Endothelial cell of umbilical vein (primary cell): ENCODE results near the gene METTL9. TPM values are rescaled to one million over a fixed set of nuclear protein-coding genes. Genes with fewer than 3 reads are reported as not detected.
A peak's percentile ranks its signal among the peaks of the same experiment; 100 is the strongest.

Experiments
- BruUV-seq: library from RNA; stranded (reverse); fragments of 400-500 nt; replicated peaks from 2 replicates; lab custom pipeline; 2021; lab: Mats Ljungman, UMichigan
- CTCF ChIA-PET: fragments of 300-600, 350-600 bp; sonication (Branson Sonifier 250); formaldehyde crosslinking; loops from one replicate; lab custom pipeline; 2021; ENCODE audit warnings: antibody characterized with exemption, inconsistent platforms; lab: Charles Lee
- POLR2A ChIA-PET: fragments of 300-600, 350-600 bp; sonication (Branson Sonifier 250); formaldehyde crosslinking; loops from one replicate; lab custom pipeline; 2021; ENCODE audit warnings: antibody characterized with exemption, inconsistent platforms; lab: Charles Lee
- DNase-seq: peaks from one replicate; pipeline ENCODE4 v3.0.0-alpha.2; 2011; ENCODE audit warnings: low read depth, low spot score
- FAIRE-seq: peaks from 2 replicates; lab custom pipeline; 2011; peaks lifted over from hg19 to GRCh38; lab: Jason Lieb, UNC
- H2AFZ ChIP-seq: 2 replicates; pipeline ENCODE4 v1.6.0; 2012; ENCODE audit warnings: low read depth, low read length, control low read depth, inconsistent platforms
- H3K27ac ChIP-seq: 2 replicates; pipeline ENCODE4 v1.5.1; 2011; ENCODE audit warnings: low read depth, mild to moderate bottlenecking, control low read depth, low read length, moderate library complexity; ENCODE audit not compliant: insufficient read depth
- H3K27me3 ChIP-seq, 2 experiments: 2 replicates each; pipeline versions ENCODE4 v1.6.0 to v1.6.1; 2011; ENCODE audit warnings: low read length in 2 of 2, mixed read lengths in 1 of 2; ENCODE audit not compliant: control insufficient read depth in 2 of 2, insufficient read depth in 2 of 2
- H3K36me3 ChIP-seq, 2 experiments: 2 replicates in 1 of 2; 3 replicates in 1 of 2; pipeline ENCODE4 v1.5.1; 2011; ENCODE audit warnings: low read length in 2 of 2, mild to moderate bottlenecking in 1 of 2, moderate library complexity in 1 of 2; ENCODE audit not compliant: control insufficient read depth in 2 of 2, insufficient read depth in 2 of 2; ENCODE audit errors: extremely low read depth in 1 of 2
- H3K4me1 ChIP-seq: 3 replicates; pipeline ENCODE4 v1.5.1; 2011; ENCODE audit warnings: mild to moderate bottlenecking, low read length; ENCODE audit not compliant: control insufficient read depth, insufficient read depth; ENCODE audit errors: extremely low read depth
- H3K4me2 ChIP-seq: 2 replicates; pipeline ENCODE4 v1.6.1; 2011; ENCODE audit warnings: low read length, control low read depth, mixed read lengths; ENCODE audit not compliant: insufficient read depth
- H3K4me3 ChIP-seq, 3 experiments: fragments of 200-600 bp in 1 of 3; sonication (generic), shearing (Covaris generic) in 1 of 3; replicated peaks in 1 of 3; 2 replicates each; pipeline ENCODE4 v1.5.1; 2011 to 2016; ENCODE audit warnings: control low read depth in 3 of 3, low read length in 3 of 3, mild to moderate bottlenecking in 2 of 3, inconsistent platforms in 1 of 3, low read depth in 1 of 3, moderate library complexity in 1 of 3; ENCODE audit not compliant: insufficient read depth in 1 of 3
- H3K79me2 ChIP-seq: 2 replicates; pipeline ENCODE4 v1.6.0; 2012; ENCODE audit warnings: low read length, inconsistent platforms; ENCODE audit not compliant: control insufficient read depth, insufficient read depth
- H3K9ac ChIP-seq: replicated peaks from 2 replicates; pipeline ENCODE3; 2011; ENCODE audit warnings: low read length, control low read depth; ENCODE audit not compliant: insufficient read depth; ENCODE audit errors: extremely low read depth
- H3K9me1 ChIP-seq: replicated peaks from 3 replicates; pipeline ENCODE4 v1.6.0; 2011; ENCODE audit warnings: mild to moderate bottlenecking, low read length; ENCODE audit not compliant: control insufficient read depth, insufficient read depth; ENCODE audit errors: extremely low read depth
- H3K9me3 ChIP-seq: replicated peaks from 2 replicates; pipeline ENCODE4 v1.5.1; 2012; ENCODE audit warnings: low read length, inconsistent platforms; ENCODE audit not compliant: control insufficient read depth, insufficient read depth
- H4K20me1 ChIP-seq: replicated peaks from 2 replicates; pipeline ENCODE3; 2011; ENCODE audit warnings: mild to moderate bottlenecking, low read length; ENCODE audit not compliant: control insufficient read depth, insufficient read depth; ENCODE audit errors: extremely low read depth
- EZH2 ChIP-seq: IDR thresholded peaks from 2 replicates; pipeline ENCODE4 v1.6.1; 2012; ENCODE audit warnings: borderline replicate concordance, low read depth, mild to moderate bottlenecking, moderate library complexity, low read length, inconsistent platforms; ENCODE audit not compliant: severe bottlenecking
- FOS ChIP-seq: IDR thresholded peaks from 2 replicates; pipeline ENCODE4 v1.6.1; 2011; ENCODE audit warnings: mild to moderate bottlenecking, low read length, moderate library complexity, borderline replicate concordance; ENCODE audit not compliant: insufficient read depth
- GATA2 ChIP-seq: IDR thresholded peaks from 2 replicates; pipeline ENCODE4 v1.7.0; 2011; ENCODE audit warnings: low read depth, mild to moderate bottlenecking, moderate library complexity, mixed read lengths, low read length; ENCODE audit not compliant: insufficient read length, insufficient read depth
- JUN ChIP-seq: IDR thresholded peaks from 2 replicates; pipeline ENCODE4 v1.6.1; 2011; ENCODE audit warnings: borderline replicate concordance, low read depth; ENCODE audit not compliant: insufficient read length, insufficient read depth
- MAX ChIP-seq: IDR thresholded peaks from 2 replicates; pipeline ENCODE4 v1.6.1; 2011; ENCODE audit not compliant: insufficient read depth, insufficient read length
- MYC ChIP-seq: IDR thresholded peaks from one replicate; pipeline ENCODE4 v1.6.1; 2011; ENCODE audit warnings: mild to moderate bottlenecking, low read depth, low read length
- POLR2A ChIP-seq: IDR thresholded peaks from 2 replicates; pipeline ENCODE4 v1.6.1; 2012; ENCODE audit warnings: low read depth, mild to moderate bottlenecking, control low read depth, low read length
- POLR2AphosphoS5 ChIP-seq: IDR thresholded peaks from 2 replicates; pipeline ENCODE4 v1.6.1; 2012; ENCODE audit warnings: low read depth, mild to moderate bottlenecking, control low read depth, low read length, moderate library complexity; ENCODE audit not compliant: insufficient read depth
- dilution Hi-C: fragments of 300-500 bp; cut with MboI; formaldehyde crosslinking; loops from one replicate; pipeline ENCODE4 v1.15.0; 2019; ENCODE audit warnings: low sequenced_read_pairs; ENCODE audit not compliant: extremely low pct_ligation_motif_present
- intact Hi-C: fragments of 100-400 bp; cut with micrococcal nuclease; formaldehyde crosslinking; loops from one replicate; pipeline ENCODE4 v1.10.0; 2022
- polyA plus RNA-seq, 4 experiments: library from polyadenylated mRNA; depleted of rRNA in 3 of 4; stranded (reverse) in 3 of 4; unstranded in 1 of 4; fragments of >200 nt; gene quantifications; 2 replicates each; pipeline versions ENCODE4 v1.2.1 to v1.2.3, GENCODE V29; 2011 to 2012; ENCODE audit warnings: missing spikeins in 1 of 4
- total RNA-seq: library from RNA; stranded (reverse); gene quantifications from 2 replicates; pipeline ENCODE4 v1.2.3, GENCODE V29; 2021
- TF ChIP-seq, protein P1 (sequence below), 2 donors: IDR thresholded peaks; 1 replicate in 1 of 2; 2 replicates in 1 of 2; pipeline ENCODE4 v1.5.1; 2011; ENCODE audit warnings: low read length in 2 of 2, mild to moderate bottlenecking in 2 of 2, moderate library complexity in 2 of 2, control low read depth in 1 of 2, inconsistent platforms in 1 of 2, low read depth in 1 of 2; ENCODE audit not compliant: insufficient read depth in 1 of 2; ENCODE audit errors: extremely low read depth in 1 of 2

Gene METTL9
- total and polyA plus RNA-seq, 2 donors (not counting 3 experiments of a cell fraction or from before 2014, with no cell fraction given), result 53.8 to 121 TPM

DNA sequence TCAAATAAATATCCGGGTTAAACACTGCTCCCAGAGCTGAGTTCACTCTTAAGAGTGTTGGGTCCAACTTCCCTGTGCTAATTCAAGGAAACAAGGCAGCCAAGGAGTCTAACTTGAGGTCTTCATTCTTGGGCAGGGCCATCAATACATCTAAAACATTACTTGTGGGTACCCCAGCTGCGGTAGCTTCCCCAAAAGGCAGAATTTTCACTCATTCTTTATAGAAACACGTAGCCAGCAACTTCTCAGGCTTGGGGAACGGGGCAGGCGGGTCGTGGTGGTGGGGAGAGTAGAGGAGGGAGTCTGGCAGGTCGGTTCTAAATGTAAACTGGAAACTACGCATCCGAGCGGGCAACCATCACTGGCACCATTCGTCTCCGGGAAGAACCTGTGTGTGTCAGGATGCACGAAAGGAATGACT, 666 bp upstream of the METTL9 start:
- H3K4me1 ChIP-seq, result peaks cover 21% of the 10 kb centered on the region
- H3K9me1 ChIP-seq, result no peaks in the 10 kb centered on the region
- DNase-seq (peak; percentile 43), FAIRE-seq (no peak)
- peaks cover 0 to 2% of the 10 kb centered on the region in 2 experiments for H3K27me3 ChIP-seq
- peaks cover 36% of the 10 kb centered on the region for H3K79me2 ChIP-seq
- intact Hi-C loops, result loop anchor here (1.0 to 5.0 kb wide), 2 partner anchors 28 to 44 kb away; no protein-coding TSS in a partner anchor
- CTCF ChIA-PET, result interaction anchor here (1.1 kb wide), 1 partner anchor 10 kb away, joined by 3 read pairs; no protein-coding TSS in a partner anchor
- POLR2A ChIA-PET, result no interaction called here
- H3K9ac ChIP-seq, result peak overlapping the region; percentile 88
- no peaks in the 10 kb centered on the region for H3K9me3 ChIP-seq
- peak overlapping the region; percentile 82 for H3K4me2 ChIP-seq
- H2AFZ ChIP-seq, result peak overlapping the region; percentile 94
- dilution Hi-C loops, result no loop called here
- H3K4me3 ChIP-seq, result peak overlapping the region; percentile 42 to 74 (median 60)
- no peaks in the 10 kb centered on the region for H3K36me3 ChIP-seq
- BruUV-seq, result TSS peak; percentile 94
- TF ChIP-seq POLR2AphosphoS5 (no peak), EZH2 (no peak), JUN (no peak), FOS (no peak), POLR2A (no peak), MYC (no peak), MAX (no peak), GATA2 (no peak)
- TF ChIP-seq, protein P1, sequence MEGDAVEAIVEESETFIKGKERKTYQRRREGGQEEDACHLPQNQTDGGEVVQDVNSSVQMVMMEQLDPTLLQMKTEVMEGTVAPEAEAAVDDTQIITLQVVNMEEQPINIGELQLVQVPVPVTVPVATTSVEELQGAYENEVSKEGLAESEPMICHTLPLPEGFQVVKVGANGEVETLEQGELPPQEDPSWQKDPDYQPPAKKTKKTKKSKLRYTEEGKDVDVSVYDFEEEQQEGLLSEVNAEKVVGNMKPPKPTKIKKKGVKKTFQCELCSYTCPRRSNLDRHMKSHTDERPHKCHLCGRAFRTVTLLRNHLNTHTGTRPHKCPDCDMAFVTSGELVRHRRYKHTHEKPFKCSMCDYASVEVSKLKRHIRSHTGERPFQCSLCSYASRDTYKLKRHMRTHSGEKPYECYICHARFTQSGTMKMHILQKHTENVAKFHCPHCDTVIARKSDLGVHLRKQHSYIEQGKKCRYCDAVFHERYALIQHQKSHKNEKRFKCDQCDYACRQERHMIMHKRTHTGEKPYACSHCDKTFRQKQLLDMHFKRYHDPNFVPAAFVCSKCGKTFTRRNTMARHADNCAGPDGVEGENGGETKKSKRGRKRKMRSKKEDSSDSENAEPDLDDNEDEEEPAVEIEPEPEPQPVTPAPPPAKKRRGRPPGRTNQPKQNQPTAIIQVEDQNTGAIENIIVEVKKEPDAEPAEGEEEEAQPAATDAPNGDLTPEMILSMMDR (IDR thresholded peaks at IDR 0.05; ENCODE audit: extremely low read depth in 1 of 2, insufficient read depth in 1 of 2, low read depth in 1 of 2, low read length in 2 of 2), result no peak
- H4K20me1 ChIP-seq, result no peaks in the 10 kb centered on the region
- peak overlapping the region; percentile 49 for H3K27ac ChIP-seq
